B cell (primary cell): ENCODE results near the gene PCK1. TPM values are rescaled to one million over a fixed set of nuclear protein-coding genes. Genes with fewer than 3 reads are reported as not detected.

ENCODE experiments used
- ATAC-seq: fragments of 200-7000 bp; cut with Tn5 transposase; one replicate; pipeline ENCODE4 v1.10.0; 2021; ENCODE audit warnings: low read depth, mild to moderate bottlenecking, moderate number of reproducible peaks, moderate library complexity
- CTCF ChIA-PET: fragments of 350-600 bp; sonication (Branson Sonifier 250); formaldehyde crosslinking; loops from one replicate; lab custom pipeline; 2021; ENCODE audit warnings: antibody characterized with exemption, inconsistent platforms; lab: Charles Lee
- POLR2A ChIA-PET: fragments of 350-600 bp; sonication (Branson Sonifier 250); formaldehyde crosslinking; loops from one replicate; lab custom pipeline; 2021; ENCODE audit warnings: antibody characterized with exemption; lab: Charles Lee
- DNase-seq: peaks from one replicate; pipeline ENCODE4 v3.0.0; 2013
- H2AFZ ChIP-seq: 2 replicates; pipeline ENCODE4 v1.6.1; 2012; ENCODE audit warnings: mild to moderate bottlenecking, low read depth, low read length; ENCODE audit not compliant: insufficient read depth, poor library complexity, severe bottlenecking
- H3K27ac ChIP-seq, 2 donors: 1 replicate in 1 of 2; 2 replicates in 1 of 2; pipeline ENCODE4 v1.5.1; 2012 to 2013; ENCODE audit warnings: low read length in 2 of 2, mild to moderate bottlenecking in 2 of 2, moderate library complexity in 1 of 2
- H3K27me3 ChIP-seq, 4 experiments: fragments of 200-600 bp in 1 of 4; sonication (generic) in 1 of 4; replicated peaks in 1 of 4; 1 replicate in 2 of 4; 2 replicates in 2 of 4; pipeline versions ENCODE4 v1.6.1 to v1.7.0; 2013 to 2016; ENCODE audit warnings: low read length in 3 of 4, mild to moderate bottlenecking in 2 of 4, mixed read lengths in 1 of 4, moderate library complexity in 1 of 4; ENCODE audit not compliant: insufficient read depth in 4 of 4, control insufficient read depth in 3 of 4; ENCODE audit errors: control extremely low read depth in 1 of 4
- H3K36me3 ChIP-seq, 2 experiments: replicated peaks in 1 of 2; 1 replicate in 1 of 2; 2 replicates in 1 of 2; pipeline versions ENCODE4 v1.6.1 to v1.7.1; 2013; ENCODE audit warnings: low read length in 1 of 2; ENCODE audit not compliant: insufficient read depth in 2 of 2, control insufficient read depth in 1 of 2; ENCODE audit errors: control extremely low read depth in 1 of 2, extremely low read depth in 1 of 2
- H3K4me1 ChIP-seq, 2 donors: fragments of 200-600 bp in 1 of 2; sonication (generic) in 1 of 2; 1 replicate in 1 of 2; 2 replicates in 1 of 2; pipeline versions ENCODE4 v1.5.1 to v1.6.1; 2013 to 2017; ENCODE audit warnings: low read length in 2 of 2; ENCODE audit not compliant: control insufficient read depth in 2 of 2, insufficient read depth in 2 of 2
- H3K4me2 ChIP-seq: replicated peaks from 2 replicates; pipeline ENCODE3; 2012; ENCODE audit warnings: mild to moderate bottlenecking, low read depth, low read length; ENCODE audit not compliant: poor library complexity, severe bottlenecking
- H3K4me3 ChIP-seq, 5 experiments: fragments of 200-600 bp in 1 of 5; sonication (generic) in 1 of 5; 1 replicate in 3 of 5; 2 replicates in 2 of 5; pipeline versions ENCODE4 v1.5.1 to v1.7.0; 2011 to 2016; ENCODE audit warnings: low read length in 4 of 5, mild to moderate bottlenecking in 4 of 5, low read depth in 2 of 5, control low read depth in 1 of 5, moderate library complexity in 1 of 5; ENCODE audit not compliant: insufficient read depth in 1 of 5; ENCODE audit errors: control extremely low read depth in 1 of 5, extremely low read depth in 1 of 5
- H3K79me2 ChIP-seq: fragments of 200-600 bp; sonication (generic); one replicate; pipeline ENCODE4 v1.6.0; 2016; ENCODE audit warnings: low read length; ENCODE audit not compliant: control insufficient read depth, insufficient read depth
- H3K9ac ChIP-seq: fragments of 200-600 bp; sonication (generic); 2 replicates; pipeline ENCODE4 v1.6.1; 2017; ENCODE audit warnings: mild to moderate bottlenecking, low read length, moderate library complexity
- H3K9me3 ChIP-seq, 3 donors: one replicate each; pipeline versions ENCODE4 v1.6.1 to v1.7.1; 2013; ENCODE audit warnings: low read length in 2 of 3; ENCODE audit not compliant: control insufficient read depth in 2 of 3, insufficient read depth in 1 of 3; ENCODE audit errors: control extremely low read depth in 1 of 3
- H4K20me1 ChIP-seq: 2 replicates; pipeline ENCODE4 v1.6.0; 2012; ENCODE audit warnings: mild to moderate bottlenecking, low read length; ENCODE audit not compliant: insufficient read depth, control insufficient read depth, poor library complexity, severe bottlenecking
- H3K27ac Mint-ChIP-seq: one replicate; pipeline ENCODE4 v1.8.0; 2021; ENCODE audit warnings: mixed read lengths
- H3K27me3 Mint-ChIP-seq: one replicate; pipeline ENCODE4 v1.8.0; 2021; ENCODE audit warnings: mixed read lengths
- H3K4me1 Mint-ChIP-seq: one replicate; pipeline ENCODE4 v1.8.0; 2021; ENCODE audit warnings: mixed read lengths
- H3K4me3 Mint-ChIP-seq: one replicate; pipeline ENCODE4 v1.8.0; 2021; ENCODE audit warnings: mixed read lengths
- H3K9me3 Mint-ChIP-seq: one replicate; pipeline ENCODE4 v1.8.0; 2022; ENCODE audit warnings: mixed read lengths; ENCODE audit not compliant: insufficient read depth
- CTCF ChIP-seq: fragments of 200-600 bp; IDR thresholded peaks from one replicate; pipeline ENCODE4 v1.8.0; 2022; ENCODE audit warnings: antibody characterized with exemption, mild to moderate bottlenecking
- EZH2 ChIP-seq: IDR thresholded peaks from 2 replicates; pipeline ENCODE4 v1.6.1; 2012; ENCODE audit warnings: borderline replicate concordance, low read depth, mild to moderate bottlenecking, moderate library complexity, low read length; ENCODE audit not compliant: insufficient read depth, poor library complexity, severe bottlenecking
- WGBS: methylation state at CpG from one replicate; pipeline ENCODE4 v1.1.5; 2013; ENCODE audit warnings: missing lambda C conversion rate; ENCODE audit not compliant: insufficient coverage; 5-methylcytosine and 5-hydroxymethylcytosine counted together
- intact Hi-C: fragments of 100-400 bp; cut with micrococcal nuclease; formaldehyde crosslinking; loops from one replicate; pipeline ENCODE4 v1.10.0; 2022
- polyA plus RNA-seq: library from polyadenylated mRNA; depleted of rRNA; stranded (reverse); fragments of >200 nt; gene quantifications from 2 replicates; pipeline ENCODE4 v1.2.3, GENCODE V29; 2012
- total RNA-seq, 2 donors: library from RNA; stranded (reverse); fragments of 120-200 nt in 1 of 2; gene quantifications; 1 replicate in 1 of 2; 2 replicates in 1 of 2; pipeline versions ENCODE4 v1.2.3 to v1.2.4, GENCODE V29; 2013 to 2022

The PCK1 gene
- total and polyA plus RNA-seq, 2 donors (not counting 1 experiment from before 2014, with no cell fraction given) = not detected

GRCh38 chr20:57548177-57549058, 12.5 kb upstream of the PCK1 start:
- peaks cover 40% of the 10 kb centered on the region for H3K27me3 Mint-ChIP-seq
- CTCF ChIA-PET = no interaction called here
- H3K4me1 ChIP-seq = no peaks in the 10 kb centered on the region
- no peaks in the 10 kb centered on the region for H3K9me3 Mint-ChIP-seq
- 84% methylated on average over 20 of the region's 21 CpGs for WGBS
- POLR2A ChIA-PET = no interaction called here
- intact Hi-C loops = no loop called here
- ATAC-seq (no peak), DNase-seq (no peak)
- H3K4me1 Mint-ChIP-seq = no peaks in the 10 kb centered on the region
- H3K9me3 ChIP-seq = no peaks in the 10 kb centered on the region
- H3K4me3 ChIP-seq = no peak overlapping the region
- H3K4me3 Mint-ChIP-seq = no peak overlapping the region
- no peak overlapping the region for H3K4me2 ChIP-seq
- no peak overlapping the region for H3K27ac Mint-ChIP-seq
- H3K27ac ChIP-seq = no peak overlapping the region
- no peaks in the 10 kb centered on the region for H3K79me2 ChIP-seq
- no peak overlapping the region for H2AFZ ChIP-seq
- no peak for TF ChIP-seq EZH2
- no peak for TF ChIP-seq CTCF
- peaks cover 0 to 5% (median 3%) of the 10 kb centered on the region in 4 experiments for H3K27me3 ChIP-seq
- no peaks in the 10 kb centered on the region for H3K36me3 ChIP-seq
- H4K20me1 ChIP-seq = no peaks in the 10 kb centered on the region
- H3K9ac ChIP-seq = no peak overlapping the region

DNA sequence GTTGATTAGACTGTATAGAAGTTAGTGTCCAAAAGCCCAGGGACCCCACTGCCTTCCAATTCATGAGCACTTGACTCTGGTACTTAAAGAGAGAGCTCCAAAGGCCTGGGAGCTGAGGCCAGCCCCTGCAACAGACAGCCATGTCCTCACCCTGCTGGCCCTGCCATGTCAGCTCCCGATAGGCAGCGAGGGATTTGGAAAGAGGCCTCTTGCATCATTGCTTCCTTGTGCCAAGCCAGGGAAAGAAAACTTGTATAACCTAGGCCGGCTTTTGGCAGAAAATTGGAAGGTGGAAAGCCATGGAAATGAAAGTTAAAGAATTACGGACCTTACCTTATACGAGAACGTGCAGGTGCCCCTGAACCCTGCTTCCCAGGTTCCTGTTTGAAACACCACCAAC, 8.4 kb upstream of the PCK1 start:
- H3K4me2 ChIP-seq = no peak overlapping the region
- H3K4me1 Mint-ChIP-seq = no peaks in the 10 kb centered on the region
- no peaks in the 10 kb centered on the region for H4K20me1 ChIP-seq
- H3K9ac ChIP-seq = no peak overlapping the region
- no peak overlapping the region for H3K4me3 Mint-ChIP-seq
- CTCF ChIA-PET = no interaction called here
- WGBS = 94% methylated on average over 6 of the region's 6 CpGs
- no peaks in the 10 kb centered on the region for H3K4me1 ChIP-seq
- H3K9me3 ChIP-seq = no peaks in the 10 kb centered on the region
- no peak overlapping the region for H3K27ac ChIP-seq
- H3K36me3 ChIP-seq = no peaks in the 10 kb centered on the region
- H3K27ac Mint-ChIP-seq = no peak overlapping the region
- DNase-seq (no peak), ATAC-seq (no peak)
- peaks cover 29% of the 10 kb centered on the region for H3K27me3 Mint-ChIP-seq
- H3K27me3 ChIP-seq = peaks cover 0 to 2% (median 0%) of the 10 kb centered on the region in 4 experiments
- TF ChIP-seq EZH2 = no peak
- no peak for TF ChIP-seq CTCF
- no peak overlapping the region for H2AFZ ChIP-seq
- POLR2A ChIA-PET = no interaction called here
- no peaks in the 10 kb centered on the region for H3K79me2 ChIP-seq
- H3K4me3 ChIP-seq = no peak overlapping the region
- intact Hi-C loops = no loop called here
- H3K9me3 Mint-ChIP-seq = no peaks in the 10 kb centered on the region
